HL-60 (cell line): Measurements from ENCODE around the gene UHRF1.

Source experiments
- GABPA ChIP-seq: IDR thresholded peaks from 2 replicates; pipeline ENCODE4 v1.6.1; 2012; ENCODE audit warnings: low read depth
- POLR2AphosphoS5 ChIP-seq: IDR thresholded peaks from 2 replicates; pipeline ENCODE4 v1.6.1; 2012; ENCODE audit warnings: low read depth
- SPI1 ChIP-seq: IDR thresholded peaks from 2 replicates; pipeline ENCODE4 v1.6.1; 2012; ENCODE audit warnings: low read depth, mild to moderate bottlenecking, borderline replicate concordance
- TF ChIP-seq, protein P1 (sequence below): IDR thresholded peaks from one replicate; pipeline ENCODE4 v1.5.1; 2011; ENCODE audit warnings: low read length, control low read depth, inconsistent platforms; ENCODE audit not compliant: insufficient read depth
- TF ChIP-seq, protein P2 (sequence below): IDR thresholded peaks from 2 replicates; pipeline ENCODE4 v1.6.1; 2012; ENCODE audit warnings: low read depth; ENCODE audit not compliant: insufficient replicate concordance

DNA sequence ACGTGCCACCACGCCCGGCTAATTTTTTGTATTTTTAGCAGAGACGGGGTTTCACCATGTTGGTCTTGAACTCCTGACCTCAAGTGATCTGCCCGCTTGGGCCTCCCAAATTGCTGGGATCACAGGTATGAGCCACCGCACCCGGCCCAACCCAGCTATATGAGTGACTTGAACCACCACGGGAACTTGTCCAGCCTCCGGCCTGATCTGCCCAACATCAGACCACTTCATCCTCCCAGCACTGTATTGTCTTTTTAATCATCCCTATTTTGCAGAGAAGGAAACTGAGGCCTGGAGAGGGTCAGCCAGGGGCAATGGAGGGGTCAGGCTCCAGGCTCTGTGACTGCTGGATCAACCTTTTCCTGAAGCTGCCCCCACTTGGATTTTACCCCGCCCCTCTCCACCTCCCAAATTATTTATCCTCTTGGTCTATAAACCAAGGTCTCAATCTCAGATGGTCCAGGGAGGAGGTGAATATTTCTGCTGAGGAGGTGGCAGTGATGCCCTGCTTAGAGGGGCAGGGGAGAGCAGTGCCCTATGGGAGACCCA lies 40.9 kb upstream of the UHRF1 start:
- TF ChIP-seq, protein P1, sequence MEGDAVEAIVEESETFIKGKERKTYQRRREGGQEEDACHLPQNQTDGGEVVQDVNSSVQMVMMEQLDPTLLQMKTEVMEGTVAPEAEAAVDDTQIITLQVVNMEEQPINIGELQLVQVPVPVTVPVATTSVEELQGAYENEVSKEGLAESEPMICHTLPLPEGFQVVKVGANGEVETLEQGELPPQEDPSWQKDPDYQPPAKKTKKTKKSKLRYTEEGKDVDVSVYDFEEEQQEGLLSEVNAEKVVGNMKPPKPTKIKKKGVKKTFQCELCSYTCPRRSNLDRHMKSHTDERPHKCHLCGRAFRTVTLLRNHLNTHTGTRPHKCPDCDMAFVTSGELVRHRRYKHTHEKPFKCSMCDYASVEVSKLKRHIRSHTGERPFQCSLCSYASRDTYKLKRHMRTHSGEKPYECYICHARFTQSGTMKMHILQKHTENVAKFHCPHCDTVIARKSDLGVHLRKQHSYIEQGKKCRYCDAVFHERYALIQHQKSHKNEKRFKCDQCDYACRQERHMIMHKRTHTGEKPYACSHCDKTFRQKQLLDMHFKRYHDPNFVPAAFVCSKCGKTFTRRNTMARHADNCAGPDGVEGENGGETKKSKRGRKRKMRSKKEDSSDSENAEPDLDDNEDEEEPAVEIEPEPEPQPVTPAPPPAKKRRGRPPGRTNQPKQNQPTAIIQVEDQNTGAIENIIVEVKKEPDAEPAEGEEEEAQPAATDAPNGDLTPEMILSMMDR, result no peak
- TF ChIP-seq POLR2AphosphoS5, result no peak
- TF ChIP-seq, protein P2, sequence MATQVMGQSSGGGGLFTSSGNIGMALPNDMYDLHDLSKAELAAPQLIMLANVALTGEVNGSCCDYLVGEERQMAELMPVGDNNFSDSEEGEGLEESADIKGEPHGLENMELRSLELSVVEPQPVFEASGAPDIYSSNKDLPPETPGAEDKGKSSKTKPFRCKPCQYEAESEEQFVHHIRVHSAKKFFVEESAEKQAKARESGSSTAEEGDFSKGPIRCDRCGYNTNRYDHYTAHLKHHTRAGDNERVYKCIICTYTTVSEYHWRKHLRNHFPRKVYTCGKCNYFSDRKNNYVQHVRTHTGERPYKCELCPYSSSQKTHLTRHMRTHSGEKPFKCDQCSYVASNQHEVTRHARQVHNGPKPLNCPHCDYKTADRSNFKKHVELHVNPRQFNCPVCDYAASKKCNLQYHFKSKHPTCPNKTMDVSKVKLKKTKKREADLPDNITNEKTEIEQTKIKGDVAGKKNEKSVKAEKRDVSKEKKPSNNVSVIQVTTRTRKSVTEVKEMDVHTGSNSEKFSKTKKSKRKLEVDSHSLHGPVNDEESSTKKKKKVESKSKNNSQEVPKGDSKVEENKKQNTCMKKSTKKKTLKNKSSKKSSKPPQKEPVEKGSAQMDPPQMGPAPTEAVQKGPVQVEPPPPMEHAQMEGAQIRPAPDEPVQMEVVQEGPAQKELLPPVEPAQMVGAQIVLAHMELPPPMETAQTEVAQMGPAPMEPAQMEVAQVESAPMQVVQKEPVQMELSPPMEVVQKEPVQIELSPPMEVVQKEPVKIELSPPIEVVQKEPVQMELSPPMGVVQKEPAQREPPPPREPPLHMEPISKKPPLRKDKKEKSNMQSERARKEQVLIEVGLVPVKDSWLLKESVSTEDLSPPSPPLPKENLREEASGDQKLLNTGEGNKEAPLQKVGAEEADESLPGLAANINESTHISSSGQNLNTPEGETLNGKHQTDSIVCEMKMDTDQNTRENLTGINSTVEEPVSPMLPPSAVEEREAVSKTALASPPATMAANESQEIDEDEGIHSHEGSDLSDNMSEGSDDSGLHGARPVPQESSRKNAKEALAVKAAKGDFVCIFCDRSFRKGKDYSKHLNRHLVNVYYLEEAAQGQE, result no peak
- TF ChIP-seq GABPA, result no peak
- TF ChIP-seq SPI1, result no peak
